ENCODE results near the gene METTL25B.

- no peak for TF ChIP-seq POLR2A (IDR thresholded peaks at IDR 0.05)
- TF ChIP-seq CTCF (IDR thresholded peaks at IDR 0.05 in 4 of 5, conservative IDR thresholded peaks at IDR 0.05 in 1 of 5), result no peak
Measured at GRCh38 chr1:156704166-156704711, 24.0 kb upstream of the METTL25B start.
